ENCODE measurements around the gene KCNH8.

DNA sequence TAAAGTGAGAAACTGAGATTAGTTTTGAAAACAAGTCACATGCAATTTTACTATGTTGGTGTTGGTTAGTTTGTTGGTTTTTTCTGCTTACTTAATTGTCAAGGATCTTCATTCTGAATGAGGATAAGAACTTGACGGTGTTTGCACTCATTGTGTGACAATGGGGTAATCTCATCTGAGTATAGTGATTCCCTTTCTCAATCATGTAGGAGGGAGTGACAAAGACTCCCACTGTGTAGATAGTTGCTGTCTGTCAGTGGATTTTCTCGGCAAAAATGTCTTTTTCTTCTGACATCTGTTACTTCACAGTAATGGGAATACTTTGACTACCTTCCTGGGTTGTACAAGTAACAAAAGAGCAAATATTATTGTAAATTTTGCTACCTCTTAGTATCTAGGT, 23.5 kb downstream of the KCNH8 start:
- TF ChIP-seq EZH2 (IDR thresholded peaks at IDR 0.05; ENCODE audit: borderline replicate concordance, low read length) (no peak), CTCF (conservative IDR thresholded peaks at IDR 0.05 in 1 of 2, IDR thresholded peaks at IDR 0.05 in 1 of 2; ENCODE audit: extremely low read depth in 1 of 2, insufficient read depth in 1 of 2, low read depth in 1 of 2, low read length in 2 of 2) (no peak)

All from mammary epithelial cell (primary cell).